RPMI8226 (cell line): ENCODE data around the gene FNBP1L.
A peak's percentile ranks its signal among the peaks of the same experiment; 100 is the strongest.
"Not testable (repeated sequence)": the region's sequence is repeated elsewhere in the genome, so short reads cannot be mapped to it uniquely, and the experiment has no call there.

Experiments
- DNase-seq: peaks from one replicate; pipeline ENCODE4 v3.0.0-alpha.2; 2015

FNBP1L gene

GRCh38 chr1:93446837-93447451 lies 974 bp upstream of the FNBP1L start:
- DNase-seq, result peak; percentile 76

- DNase-seq, result peak; percentile 44
Observed at GRCh38 chr1:93448292-93448982, 519 bp downstream of the FNBP1L start.

- peak; percentile 29 for DNase-seq
Observed at GRCh38 chr1:93448983-93449804, 1.3 kb downstream of the FNBP1L start.

GRCh38 chr1:93450321-93450720 lies 2.4 kb downstream of the FNBP1L start:
- DNase-seq, result no peak

- DNase-seq, result no peak
Observed at GRCh38 chr1:93453911-93454310, 6.0 kb downstream of the FNBP1L start.

DNA sequence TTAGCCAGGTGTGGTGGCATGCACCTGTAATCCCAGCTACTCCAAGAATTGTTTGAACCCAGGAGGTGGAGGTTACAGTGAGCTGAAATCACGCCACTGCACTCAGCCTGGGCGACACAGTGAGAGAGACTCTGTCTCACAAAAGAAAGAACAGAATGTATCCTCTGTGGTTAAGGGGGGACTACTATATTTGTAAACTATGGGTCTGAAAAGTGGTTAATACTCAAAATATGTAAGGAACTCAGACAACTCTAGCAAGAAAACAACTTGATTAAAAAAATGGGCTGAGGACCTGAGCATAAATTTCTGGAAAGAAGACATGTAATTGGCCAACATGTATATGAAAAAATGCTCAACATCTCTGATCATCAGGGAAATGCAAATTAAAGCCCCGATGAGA lies 11.2 kb downstream of the FNBP1L start:
- DNase-seq, result no peak

- no peak for DNase-seq
Observed at GRCh38 chr1:93461236-93461635, 13.3 kb downstream of the FNBP1L start.

- DNase-seq, result peak; percentile 62
Observed at GRCh38 chr1:93463960-93464359, 16.0 kb downstream of the FNBP1L start.

DNA sequence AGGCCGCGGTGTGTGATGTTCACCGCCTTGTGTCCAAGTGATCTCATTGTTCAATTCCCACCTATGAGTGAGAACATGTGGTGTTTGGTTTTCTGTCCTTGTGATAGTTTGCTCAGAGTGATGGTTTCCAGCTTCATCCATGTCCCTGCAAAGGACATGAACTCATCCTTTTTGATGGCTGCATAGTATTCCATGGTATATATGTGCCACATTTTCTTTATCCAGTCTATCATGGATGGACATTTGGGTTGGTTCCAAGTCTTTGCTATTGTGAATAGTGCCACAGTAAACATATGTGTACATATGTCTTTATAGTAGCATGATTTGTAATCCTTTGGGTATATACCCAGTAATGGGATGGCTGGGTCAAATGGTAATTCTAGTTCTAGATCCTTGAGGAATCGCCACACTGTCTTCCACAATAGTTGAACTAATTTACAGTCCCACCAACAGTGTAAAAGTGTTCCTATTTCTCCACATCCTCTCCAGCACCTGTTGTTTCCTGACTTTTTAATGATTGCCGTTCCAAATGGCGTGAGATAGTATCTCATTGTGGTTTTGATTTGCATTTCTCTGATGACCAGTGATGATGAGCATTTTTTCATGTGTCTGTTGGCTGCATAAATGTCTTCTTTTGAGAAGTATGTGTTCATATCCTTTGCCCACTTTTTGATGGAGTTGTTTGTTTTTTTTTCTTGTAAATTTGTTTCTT lies 17.6 kb downstream of the FNBP1L start:
- not testable (repeated sequence) for DNase-seq

DNA sequence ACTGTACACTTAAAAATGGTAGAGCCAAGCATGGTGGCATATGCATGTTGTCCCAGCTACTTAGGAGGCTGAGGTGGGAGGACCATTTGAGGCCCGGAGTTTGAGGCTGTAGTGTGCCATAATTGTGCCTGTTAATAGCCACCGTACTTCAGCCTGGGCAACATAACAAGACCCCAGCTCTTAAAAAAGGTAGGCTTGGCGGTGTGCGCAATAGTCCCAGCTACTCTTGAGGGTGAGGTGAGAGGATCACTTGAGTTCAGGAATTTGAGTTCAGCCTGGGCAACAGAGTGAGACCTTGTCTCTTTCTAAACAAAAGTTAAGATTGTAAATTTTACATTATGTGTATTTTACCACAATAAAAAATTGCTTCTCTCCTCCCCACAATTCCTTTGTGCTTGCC lies 19.7 kb downstream of the FNBP1L start:
- no peak for DNase-seq

DNA sequence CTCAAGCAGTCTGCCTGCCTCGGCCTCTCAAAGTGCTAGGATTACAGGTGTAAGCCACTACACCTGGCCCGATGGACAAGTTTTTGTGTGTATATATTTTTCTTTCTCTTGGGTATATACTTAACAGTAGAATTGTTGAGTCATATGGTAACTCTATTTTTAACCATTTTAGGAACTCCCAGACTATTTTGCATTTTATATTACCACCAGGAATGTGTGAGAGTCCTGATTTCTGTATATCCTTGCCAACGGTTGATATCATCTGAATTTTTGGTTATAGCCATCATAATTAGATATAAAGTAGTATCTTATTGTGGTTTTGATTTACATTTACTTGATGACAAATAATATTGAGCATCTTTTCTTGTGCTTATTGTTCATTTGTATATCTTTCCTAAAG lies 20.7 kb downstream of the FNBP1L start:
- no peak for DNase-seq

GRCh38 chr1:93469223-93469622 lies 21.3 kb downstream of the FNBP1L start:
- not testable (repeated sequence) for DNase-seq

- DNase-seq, result no peak
Observed at GRCh38 chr1:93471284-93471683, 23.4 kb downstream of the FNBP1L start.

GRCh38 chr1:93471911-93472310 lies 24.0 kb downstream of the FNBP1L start:
- no peak for DNase-seq

GRCh38 chr1:93474321-93474720 lies 26.4 kb downstream of the FNBP1L start:
- DNase-seq, result no peak

GRCh38 chr1:93475681-93476080 lies 27.8 kb downstream of the FNBP1L start:
- no peak for DNase-seq

DNA sequence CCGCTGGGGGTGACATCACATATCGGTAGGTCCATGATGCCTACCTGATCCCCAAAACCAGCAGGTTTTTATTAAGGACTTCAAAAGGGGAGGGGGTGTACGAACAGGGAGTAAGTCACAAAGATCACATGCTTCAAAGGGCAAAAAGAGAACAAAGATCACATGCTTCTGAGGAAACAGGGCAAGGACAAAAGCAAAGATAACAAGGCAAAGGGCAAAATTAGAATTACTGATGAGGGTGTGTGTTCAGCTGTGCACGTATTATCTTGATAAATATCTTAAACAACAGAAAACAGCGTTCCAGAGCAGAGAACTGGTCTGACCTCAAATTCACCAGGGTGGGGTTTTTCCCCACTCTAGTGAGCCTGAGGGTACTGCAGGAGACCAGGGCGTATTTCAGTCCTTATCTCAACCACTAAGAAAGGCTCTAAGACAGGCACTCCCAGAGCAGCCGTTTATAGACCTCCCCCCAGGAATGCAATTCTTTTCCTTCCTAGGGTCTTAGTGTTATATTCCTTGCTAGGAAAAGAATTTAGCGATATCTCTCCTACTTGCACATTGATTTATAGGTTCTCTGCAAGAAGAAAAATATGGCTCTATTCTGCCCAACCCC lies 31.3 kb downstream of the FNBP1L start:
- not testable (repeated sequence) for DNase-seq

GRCh38 chr1:93481899-93482298 lies 34.0 kb downstream of the FNBP1L start:
- not testable (repeated sequence) for DNase-seq

DNA sequence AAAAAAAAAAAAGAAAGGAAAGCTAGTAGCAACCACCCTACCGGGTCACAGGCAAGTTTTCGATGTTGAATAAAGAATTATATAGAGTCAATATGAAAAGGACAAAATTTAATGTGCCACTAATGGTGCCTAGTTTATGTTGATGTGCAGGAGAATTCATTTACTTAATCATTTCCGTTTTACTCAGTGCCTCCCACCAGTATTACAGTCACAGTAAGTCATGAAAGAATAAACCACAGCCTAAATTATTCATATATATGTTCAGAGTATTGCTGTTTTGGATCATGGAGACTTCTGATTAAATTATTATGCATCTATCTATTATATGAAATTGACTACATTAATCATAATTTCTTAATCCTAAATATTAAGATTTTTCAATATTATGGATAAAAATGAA lies 35.3 kb downstream of the FNBP1L start:
- no peak for DNase-seq

- DNase-seq, result no peak
Observed at GRCh38 chr1:93483606-93484005, 35.7 kb downstream of the FNBP1L start.

DNA sequence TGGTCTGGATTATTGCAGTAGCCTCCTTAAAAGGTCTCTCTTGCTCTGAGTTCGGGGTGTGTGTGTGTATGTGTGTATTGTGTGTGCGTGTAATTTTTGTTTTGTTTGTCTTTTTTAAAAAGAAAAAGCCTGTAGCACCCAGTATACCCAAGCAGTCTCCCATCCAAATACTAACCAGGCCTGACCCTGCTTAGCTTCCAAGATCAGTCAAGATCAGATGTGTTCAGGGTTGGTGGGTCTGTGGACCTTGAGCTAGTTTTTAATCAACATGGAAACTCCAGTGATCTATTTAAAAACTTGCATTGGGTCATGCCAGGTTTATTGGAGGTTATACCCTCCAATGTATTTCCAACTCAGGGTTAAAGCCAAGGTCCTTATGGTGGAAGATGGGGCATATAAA lies 40.3 kb downstream of the FNBP1L start:
- no peak for DNase-seq

DNA sequence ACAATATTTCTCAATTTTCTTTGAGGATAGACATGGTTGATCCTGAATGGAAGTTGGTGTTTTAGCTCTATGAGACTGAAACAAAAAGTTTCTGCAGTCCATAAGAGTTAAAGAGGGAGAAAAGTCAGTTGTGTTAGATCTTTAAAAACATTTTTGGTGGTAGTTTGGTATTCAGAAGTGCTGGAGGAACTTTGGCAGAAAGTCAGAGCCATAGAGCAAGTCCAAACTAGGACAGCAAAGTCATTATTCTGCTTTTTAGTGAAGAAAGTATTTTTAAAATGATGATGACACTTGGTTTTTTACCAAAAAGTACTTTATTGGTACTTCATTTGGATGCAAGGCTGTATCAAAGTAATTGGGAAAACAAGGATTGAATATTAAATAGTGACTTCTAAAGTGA lies 41.8 kb downstream of the FNBP1L start:
- DNase-seq, result no peak

DNA sequence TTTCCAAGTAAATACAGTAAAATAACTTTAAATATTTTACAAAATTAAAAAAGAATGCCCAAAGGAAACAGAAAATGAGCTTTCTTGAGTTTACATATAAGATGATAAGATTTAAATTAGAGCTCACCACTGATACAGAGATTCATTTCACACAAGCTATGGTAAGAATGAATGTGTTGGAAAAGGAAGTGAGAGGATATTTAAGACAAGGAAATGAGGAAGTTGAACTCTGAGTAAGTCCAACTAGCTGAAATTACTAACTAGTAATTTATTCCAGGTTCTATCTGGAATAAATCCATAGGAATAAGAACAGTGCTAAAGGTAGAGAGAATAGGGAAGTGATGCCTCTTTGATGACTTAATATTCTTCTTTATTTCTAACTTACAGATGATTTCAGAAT lies 42.4 kb downstream of the FNBP1L start:
- no peak for DNase-seq
